Vagina (tissue), 2 donors: ENCODE data around the gene FSIP1.

Experiments
- POLR2A ChIP-seq, 2 donors: fragments of 450-650 bp; IDR thresholded peaks; one replicate each; pipeline ENCODE4 v1.6.1; 2017; ENCODE audit warnings: antibody characterized with exemption in 2 of 2, mild to moderate bottlenecking in 2 of 2, moderate library complexity in 2 of 2
- POLR2AphosphoS5 ChIP-seq, 2 donors: sonication (generic); formaldehyde crosslinking; IDR thresholded peaks; one replicate each; pipeline ENCODE4 v1.9.0; 2017; ENCODE audit warnings: antibody characterized with exemption in 2 of 2, mild to moderate bottlenecking in 2 of 2, low read depth in 1 of 2; ENCODE audit not compliant: insufficient read depth in 1 of 2
- TF ChIP-seq, protein P1 (sequence below), 3 experiments: fragments of 450-650 bp in 2 of 3; fragments of 200-600 bp in 1 of 3; sonication (generic) in 1 of 3; IDR thresholded peaks; one replicate each; pipeline ENCODE4 v1.5.1; 2017 to 2019; ENCODE audit warnings: antibody characterized with exemption in 3 of 3, mild to moderate bottlenecking in 2 of 3, moderate library complexity in 2 of 3

DNA sequence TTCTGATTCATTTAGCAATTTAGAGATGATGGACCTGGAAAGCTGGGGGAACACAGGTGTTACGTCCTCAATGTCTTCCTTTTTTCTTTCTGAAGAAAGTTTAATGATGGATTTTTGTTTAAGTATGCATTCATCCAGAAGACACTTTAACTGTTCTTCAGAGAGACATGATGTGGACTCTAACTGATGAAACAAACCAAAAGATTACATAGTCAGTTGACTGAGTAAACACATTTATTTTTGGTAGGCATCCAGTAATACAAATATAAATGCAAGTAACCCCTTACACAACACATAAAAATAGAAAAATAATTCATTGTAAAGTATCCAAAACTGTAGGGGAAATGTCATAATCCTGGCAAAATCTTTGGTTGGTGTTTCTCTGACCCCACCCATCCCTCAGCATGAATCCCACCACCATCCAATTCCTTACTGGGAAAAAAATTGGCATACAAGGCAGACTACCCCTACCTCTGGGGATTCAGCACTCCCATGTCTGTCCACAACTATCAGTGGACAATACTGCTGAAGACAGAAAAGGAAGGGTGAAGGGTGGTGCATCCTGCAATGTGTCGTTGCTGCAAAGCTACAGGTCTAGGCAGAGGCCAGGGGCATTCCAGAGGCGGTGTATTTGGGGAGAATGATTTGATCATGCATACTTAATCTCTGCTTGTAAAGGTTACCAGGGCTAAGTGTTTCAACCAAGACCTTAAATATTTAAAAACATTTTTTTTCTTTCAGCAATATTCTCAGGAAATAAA is 164.4 kb downstream of the FSIP1 start:
- TF ChIP-seq, protein P1, sequence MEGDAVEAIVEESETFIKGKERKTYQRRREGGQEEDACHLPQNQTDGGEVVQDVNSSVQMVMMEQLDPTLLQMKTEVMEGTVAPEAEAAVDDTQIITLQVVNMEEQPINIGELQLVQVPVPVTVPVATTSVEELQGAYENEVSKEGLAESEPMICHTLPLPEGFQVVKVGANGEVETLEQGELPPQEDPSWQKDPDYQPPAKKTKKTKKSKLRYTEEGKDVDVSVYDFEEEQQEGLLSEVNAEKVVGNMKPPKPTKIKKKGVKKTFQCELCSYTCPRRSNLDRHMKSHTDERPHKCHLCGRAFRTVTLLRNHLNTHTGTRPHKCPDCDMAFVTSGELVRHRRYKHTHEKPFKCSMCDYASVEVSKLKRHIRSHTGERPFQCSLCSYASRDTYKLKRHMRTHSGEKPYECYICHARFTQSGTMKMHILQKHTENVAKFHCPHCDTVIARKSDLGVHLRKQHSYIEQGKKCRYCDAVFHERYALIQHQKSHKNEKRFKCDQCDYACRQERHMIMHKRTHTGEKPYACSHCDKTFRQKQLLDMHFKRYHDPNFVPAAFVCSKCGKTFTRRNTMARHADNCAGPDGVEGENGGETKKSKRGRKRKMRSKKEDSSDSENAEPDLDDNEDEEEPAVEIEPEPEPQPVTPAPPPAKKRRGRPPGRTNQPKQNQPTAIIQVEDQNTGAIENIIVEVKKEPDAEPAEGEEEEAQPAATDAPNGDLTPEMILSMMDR (IDR thresholded peaks at IDR 0.05), result no peak
- TF ChIP-seq POLR2A (IDR thresholded peaks at IDR 0.05) (no peak), POLR2AphosphoS5 (IDR thresholded peaks at IDR 0.05; ENCODE audit: insufficient read depth in 1 of 2, low read depth in 1 of 2) (no peak)
